ENCODE measurements around the gene TSPAN9. TPM values are rescaled to one million over a fixed set of nuclear protein-coding genes. Genes with fewer than 3 reads are reported as not detected.

Gene TSPAN9
- total RNA-seq, 1 donor from 2014 or later: 114 TPM

- Mint-ChIP-seq H3K4me3 (ENCODE audit: unreplicated experiment) (no peak overlapping the region), H3K4me1 (ENCODE audit: unreplicated experiment) (no peaks in the 10 kb centered on the region), H3K27me3 (ENCODE audit: unreplicated experiment) (peaks cover 18% of the 10 kb centered on the region), H3K27ac (ENCODE audit: unreplicated experiment) (no peak overlapping the region), H3K9me3 (ENCODE audit: unreplicated experiment) (no peaks in the 10 kb centered on the region), H3K36me3 (ENCODE audit: unreplicated experiment) (no peaks in the 10 kb centered on the region)
- no peak for TF ChIP-seq CTCF (IDR thresholded peaks at IDR 0.05)
- DNase-seq (ENCODE audit: extremely low spot score, unreplicated experiment): no peak
These were observed 255.0 kb downstream of the TSPAN9 start for GRCh38 chr12:3332188-3332587.

GRCh38 chr12:3333583-3333982 lies 256.4 kb downstream of the TSPAN9 start:
- peaks cover 22% of the 10 kb centered on the region for H3K27me3 Mint-ChIP-seq (ENCODE audit: unreplicated experiment)
- H3K9me3 Mint-ChIP-seq (ENCODE audit: unreplicated experiment): no peaks in the 10 kb centered on the region
- H3K4me3 Mint-ChIP-seq (ENCODE audit: unreplicated experiment): no peak overlapping the region
- no peak for DNase-seq (ENCODE audit: extremely low spot score, unreplicated experiment)
- H3K4me1 Mint-ChIP-seq (ENCODE audit: unreplicated experiment): no peaks in the 10 kb centered on the region
- H3K27ac Mint-ChIP-seq (ENCODE audit: unreplicated experiment): no peak overlapping the region
- no peaks in the 10 kb centered on the region for H3K36me3 Mint-ChIP-seq (ENCODE audit: unreplicated experiment)
- no peak for TF ChIP-seq CTCF (IDR thresholded peaks at IDR 0.05)

- H3K4me3 Mint-ChIP-seq (ENCODE audit: unreplicated experiment): no peak overlapping the region
- H3K27ac Mint-ChIP-seq (ENCODE audit: unreplicated experiment): no peak overlapping the region
- no peaks in the 10 kb centered on the region for H3K9me3 Mint-ChIP-seq (ENCODE audit: unreplicated experiment)
- TF ChIP-seq CTCF (IDR thresholded peaks at IDR 0.05): no peak
- DNase-seq (ENCODE audit: extremely low spot score, unreplicated experiment): no peak
- H3K27me3 Mint-ChIP-seq (ENCODE audit: unreplicated experiment): peaks cover 22% of the 10 kb centered on the region
- H3K4me1 Mint-ChIP-seq (ENCODE audit: unreplicated experiment): no peaks in the 10 kb centered on the region
- no peaks in the 10 kb centered on the region for H3K36me3 Mint-ChIP-seq (ENCODE audit: unreplicated experiment)
These were observed 256.8 kb downstream of the TSPAN9 start for GRCh38 chr12:3333991-3334391.

GRCh38 chr12:3335078-3335487 lies 257.9 kb downstream of the TSPAN9 start:
- no peak overlapping the region for H3K27ac Mint-ChIP-seq (ENCODE audit: unreplicated experiment)
- DNase-seq (ENCODE audit: extremely low spot score, unreplicated experiment): no peak
- H3K36me3 Mint-ChIP-seq (ENCODE audit: unreplicated experiment): no peaks in the 10 kb centered on the region
- H3K4me3 Mint-ChIP-seq (ENCODE audit: unreplicated experiment): no peak overlapping the region
- no peaks in the 10 kb centered on the region for H3K4me1 Mint-ChIP-seq (ENCODE audit: unreplicated experiment)
- no peaks in the 10 kb centered on the region for H3K9me3 Mint-ChIP-seq (ENCODE audit: unreplicated experiment)
- peaks cover 22% of the 10 kb centered on the region for H3K27me3 Mint-ChIP-seq (ENCODE audit: unreplicated experiment)
- no peak for TF ChIP-seq CTCF (IDR thresholded peaks at IDR 0.05)

Other genes with a start within 250 kb of the TSPAN9 start
- gene NRIP2, start 242.3 kb upstream of the TSPAN9 start, total RNA-seq: 0.13 TPM in 1 of 2 replicates, not detected in the other
- not detected in 2 replicates for gene TEX52, start 220.3 kb upstream of the TSPAN9 start, total RNA-seq
- 14.9 and 17.4 TPM in 2 replicates for gene FOXM1, start 200.2 kb upstream of the TSPAN9 start, total RNA-seq
- gene RHNO1, start 200.2 kb upstream of the TSPAN9 start, total RNA-seq: 18.8 and 24.5 TPM in 2 replicates
- gene TULP3, start 186.5 kb upstream of the TSPAN9 start, total RNA-seq: 30.8 and 31.2 TPM in 2 replicates
- gene TEAD4, start 118.0 kb upstream of the TSPAN9 start, total RNA-seq: 28.9 and 30.0 TPM in 2 replicates